GM18951 (cell line): ENCODE data around the gene CLNK.

Experiments used
- POLR2A ChIP-seq: IDR thresholded peaks from 4 replicates; pipeline ENCODE4 v1.6.1; 2011; ENCODE audit warnings: mild to moderate bottlenecking; ENCODE audit not compliant: insufficient read length, insufficient read depth; ENCODE audit errors: extremely low read depth
- in situ Hi-C: fragments of 300-500 bp; cut with MboI; formaldehyde crosslinking; loops from one replicate; pipeline ENCODE4 v1.12.0; 2022; ENCODE audit warnings: low sequenced_read_pairs, mixed read lengths, inconsistent platforms; ENCODE audit not compliant: unreplicated experiment

CLNK gene

GRCh38 chr4:10691651-10692050 is 7.1 kb upstream of the CLNK start:
- TF ChIP-seq POLR2A, result no peak
- in situ Hi-C loops, result no loop called here

- no peak for TF ChIP-seq POLR2A
- in situ Hi-C loops, result no loop called here
Measured at GRCh38 chr4:10690185-10690907, 5.8 kb upstream of the CLNK start.

- in situ Hi-C loops, result no loop called here
- no peak for TF ChIP-seq POLR2A
Measured at GRCh38 chr4:10688846-10689245, 4.3 kb upstream of the CLNK start.

- no peak for TF ChIP-seq POLR2A
- in situ Hi-C loops, result no loop called here
Measured at GRCh38 chr4:10688022-10688421, 3.5 kb upstream of the CLNK start.

- in situ Hi-C loops, result no loop called here
- TF ChIP-seq POLR2A, result no peak
Measured at GRCh38 chr4:10687526-10687925, 3.0 kb upstream of the CLNK start.

GRCh38 chr4:10682397-10682796 is 2.2 kb downstream of the CLNK start:
- in situ Hi-C loops, result no loop called here
- no peak for TF ChIP-seq POLR2A

- in situ Hi-C loops, result no loop called here
- TF ChIP-seq POLR2A, result no peak
Measured at GRCh38 chr4:10677796-10678497, 6.6 kb downstream of the CLNK start.

GRCh38 chr4:10673817-10674369 is 10.7 kb downstream of the CLNK start:
- in situ Hi-C loops, result no loop called here

GRCh38 chr4:10672379-10672778 is 12.2 kb downstream of the CLNK start:
- in situ Hi-C loops, result no loop called here
- TF ChIP-seq POLR2A, result no peak

More at GRCh38 chr4:10673817-10674369, 10.7 kb downstream of the CLNK start:
- TF ChIP-seq POLR2A, result no peak

GRCh38 chr4:10671799-10672198 is 12.8 kb downstream of the CLNK start:
- in situ Hi-C loops, result no loop called here
- TF ChIP-seq POLR2A, result no peak

GRCh38 chr4:10671366-10671765 is 13.2 kb downstream of the CLNK start:
- no peak for TF ChIP-seq POLR2A
- in situ Hi-C loops, result no loop called here

- no peak for TF ChIP-seq POLR2A
- in situ Hi-C loops, result no loop called here
Measured at GRCh38 chr4:10670321-10670720, 14.2 kb downstream of the CLNK start.

- no peak for TF ChIP-seq POLR2A
Measured at GRCh38 chr4:10667701-10668326, 16.8 kb downstream of the CLNK start.

More at GRCh38 chr4:10667701-10668326, 16.8 kb downstream of the CLNK start:
- in situ Hi-C loops, result no loop called here
